Kidney epithelial cell (primary cell): Measurements from ENCODE around the gene S100PBP. TPM values are rescaled to one million over a fixed set of nuclear protein-coding genes. Genes with fewer than 3 reads are reported as not detected.

Experiments
- DNase-seq: peaks from one replicate; pipeline ENCODE4 v3.0.0-alpha.2; 2010; ENCODE audit warnings: low read depth
- H3K27me3 ChIP-seq: 2 replicates; pipeline ENCODE4 v1.6.0; 2011; ENCODE audit warnings: low read length; ENCODE audit not compliant: control insufficient read depth, insufficient read depth
- H3K36me3 ChIP-seq: 2 replicates; pipeline ENCODE4 v1.5.1; 2011; ENCODE audit warnings: low read length; ENCODE audit not compliant: control insufficient read depth, insufficient read depth
- H3K4me3 ChIP-seq: 2 replicates; pipeline ENCODE4 v1.5.1; 2011; ENCODE audit warnings: low read depth, mild to moderate bottlenecking, control low read depth, low read length
- CTCF ChIP-seq: IDR thresholded peaks from 2 replicates; pipeline ENCODE4 v1.5.1; 2011; ENCODE audit warnings: mild to moderate bottlenecking, moderate library complexity, low read length, control low read depth, inconsistent platforms; ENCODE audit not compliant: insufficient read depth, poor library complexity, severe bottlenecking
- total RNA-seq: library from RNA; depleted of rRNA; stranded (reverse); fragments of >200 nt; gene quantifications from 2 replicates; pipeline ENCODE4 v1.2.3, GENCODE V29; 2015

The S100PBP gene
- 11.2 and 12.7 TPM in 2 replicates for total RNA-seq

GRCh38 chr1:32817159-32817814 is at the start of gene S100PBP, which contains the start of gene YARS1:
Gene S100PBP, plus strand, starts transcription at chr1:32817653. Its CDS starts 8,447 bp downstream, at chr1:32826100.
Gene YARS1, minus strand, starts transcription at chr1:32817358. Its CDS starts 114 bp downstream, at chr1:32817244.
- TF ChIP-seq CTCF: no peak
- peak; percentile 69 for DNase-seq

GRCh38 chr1:32768110-32768850 is 49.2 kb upstream of the S100PBP start:
- no peaks in the 10 kb centered on the region for H3K27me3 ChIP-seq
- peaks cover 1% of the 10 kb centered on the region for H3K36me3 ChIP-seq
- H3K4me3 ChIP-seq: no peak overlapping the region
- no peak for TF ChIP-seq CTCF
- DNase-seq: no peak

More at GRCh38 chr1:32817159-32817814, at the start of gene S100PBP, which contains the start of gene YARS1:
- Histone ChIP-seq H3K36me3 (no peaks in the 10 kb centered on the region), H3K4me3 (peak within 1 kb of the TSS; percentile 84), H3K27me3 (no peaks in the 10 kb centered on the region)

GRCh38 chr1:32769524-32770220 is 47.8 kb upstream of the S100PBP start:
- no peak for TF ChIP-seq CTCF
- no peak for DNase-seq
- no peaks in the 10 kb centered on the region for H3K27me3 ChIP-seq
- peaks cover 1% of the 10 kb centered on the region for H3K36me3 ChIP-seq
- no peak overlapping the region for H3K4me3 ChIP-seq

- Histone ChIP-seq H3K36me3 (peaks cover 1% of the 10 kb centered on the region), H3K27me3 (no peaks in the 10 kb centered on the region), H3K4me3 (no peak overlapping the region)
- no peak for DNase-seq
- no peak for TF ChIP-seq CTCF
These were observed 47.2 kb upstream of the S100PBP start for GRCh38 chr1:32770221-32770731.

- Histone ChIP-seq H3K4me3 (no peak overlapping the region), H3K36me3 (peaks cover 5% of the 10 kb centered on the region), H3K27me3 (no peaks in the 10 kb centered on the region)
- no peak for TF ChIP-seq CTCF
- DNase-seq: no peak
These were observed 46.5 kb upstream of the S100PBP start for GRCh38 chr1:32770741-32771548.
